ENCODE measurements around the gene DRAXIN.

The DRAXIN gene

GRCh38 chr1:11654939-11655808 lies 36.3 kb upstream of the DRAXIN start:
- peak in 2 of 56 donors; percentile 46 to 53 for DNase-seq

GRCh38 chr1:11657654-11658053 lies 33.9 kb upstream of the DRAXIN start:
- DNase-seq: no peak

- no peak for DNase-seq
These were observed 33.0 kb upstream of the DRAXIN start for GRCh38 chr1:11658542-11658941.

- DNase-seq: no peak
These were observed 31.8 kb upstream of the DRAXIN start for GRCh38 chr1:11659748-11660147.

- DNase-seq: no peak
These were observed 30.4 kb upstream of the DRAXIN start for GRCh38 chr1:11661103-11661502.

GRCh38 chr1:11664336-11665065 lies 27.0 kb upstream of the DRAXIN start:
- DNase-seq: peak in 18 of 56 donors; percentile 6 to 52 (median 20)

GRCh38 chr1:11668516-11668915 lies 23.0 kb upstream of the DRAXIN start:
- DNase-seq: no peak

GRCh38 chr1:11670747-11671146 lies 20.8 kb upstream of the DRAXIN start:
- no peak for DNase-seq

- no peak for DNase-seq
These were observed 20.3 kb upstream of the DRAXIN start for GRCh38 chr1:11671205-11671543.

GRCh38 chr1:11671544-11672286 lies 19.8 kb upstream of the DRAXIN start:
- no peak for DNase-seq

- DNase-seq: no peak
These were observed 18.3 kb upstream of the DRAXIN start for GRCh38 chr1:11673089-11673769.

- no peak for DNase-seq
These were observed 17.0 kb upstream of the DRAXIN start for GRCh38 chr1:11674488-11674887.

GRCh38 chr1:11675325-11675724 lies 16.2 kb upstream of the DRAXIN start:
- DNase-seq: no peak

GRCh38 chr1:11676386-11677103 lies 15.0 kb upstream of the DRAXIN start:
- no peak for DNase-seq

GRCh38 chr1:11678442-11678841 lies 13.1 kb upstream of the DRAXIN start:
- DNase-seq: no peak

GRCh38 chr1:11680270-11681070 lies 11.0 kb upstream of the DRAXIN start:
- peak in 3 of 56 donors; percentile 41 to 51 (median 49) for DNase-seq

GRCh38 chr1:11681071-11681771 lies 10.3 kb upstream of the DRAXIN start, which contains the start of gene MAD2L2:
TSS of gene MAD2L2 (minus strand) at chr1:11681148. CDS start at chr1:11680601, 547 bp downstream.
- DNase-seq: peak in 55 of 56 donors; percentile 35 to 93 (median 80)

- no peak for DNase-seq
These were observed 9.2 kb upstream of the DRAXIN start for GRCh38 chr1:11682287-11682771.

- DNase-seq: no peak
These were observed 8.7 kb upstream of the DRAXIN start for GRCh38 chr1:11682799-11683198.

All from nucleus accumbens (tissue), 56 donors.